ENCODE results near the gene ANKDD1A. TPM values are rescaled to one million over a fixed set of nuclear protein-coding genes. Genes with fewer than 3 reads are reported as not detected.

ANKDD1A gene
- total and polyA plus RNA-seq, 7 donors = 0.60 to 9.4 (median 6.2) TPM; not detected in 1

GRCh38 chr15:64926661-64927060, 15.0 kb downstream of the ANKDD1A start:
- Histone ChIP-seq H3K9me3 (no peaks in the 10 kb centered on the region), H3K27me3 (no peaks in the 10 kb centered on the region), H3K36me3 (peaks cover 0 to 6% (median 0%) of the 10 kb centered on the region in 4 donors), H3K4me3 (no peak overlapping the region), H3K4me1 (peaks cover 0 to 6% (median 0%) of the 10 kb centered on the region in 4 donors), H3K27ac (no peak overlapping the region)
- TF ChIP-seq CTCF (IDR thresholded peaks at IDR 0.05) (no peak), EP300 (IDR thresholded peaks at IDR 0.05) (no peak), POLR2A (IDR thresholded peaks at IDR 0.05) (no peak), POLR2AphosphoS5 (IDR thresholded peaks at IDR 0.05) (no peak)
- WGBS, 2 donors = 85 to 92% methylated on average over 8 of the region's 8 CpGs
- intact Hi-C loops (cut with DNase I) = no loop called here
- no peak for DNase-seq

- intact Hi-C loops (cut with DNase I) = no loop called here
- Histone ChIP-seq H3K4me1 (no peaks in the 10 kb centered on the region), H3K27me3 (no peaks in the 10 kb centered on the region), H3K4me3 (no peak overlapping the region), H3K9me3 (no peaks in the 10 kb centered on the region), H3K27ac (no peak overlapping the region), H3K36me3 (peaks cover 0 to 11% (median 0%) of the 10 kb centered on the region in 4 donors)
- TF ChIP-seq POLR2AphosphoS5 (IDR thresholded peaks at IDR 0.05) = no peak
- no peak for TF ChIP-seq EP300 (IDR thresholded peaks at IDR 0.05)
- TF ChIP-seq CTCF (IDR thresholded peaks at IDR 0.05) = no peak
- no peak for TF ChIP-seq POLR2A (IDR thresholded peaks at IDR 0.05)
- DNase-seq = no peak
- WGBS, 2 donors = 73 to 85% methylated on average over 10 of the region's 10 CpGs
Measured at GRCh38 chr15:64928626-64929220, 17.0 kb downstream of the ANKDD1A start.

GRCh38 chr15:64930019-64930652, 18.4 kb downstream of the ANKDD1A start:
- no peak overlapping the region for H3K4me3 ChIP-seq
- no peaks in the 10 kb centered on the region for H3K27me3 ChIP-seq
- no peaks in the 10 kb centered on the region for H3K4me1 ChIP-seq
- DNase-seq = no peak
- H3K27ac ChIP-seq = no peak overlapping the region
- H3K9me3 ChIP-seq = no peaks in the 10 kb centered on the region
- whole genome bisulfite sequencing, 2 donors = 88 to 91% methylated on average over 10 of the region's 10 CpGs
- H3K36me3 ChIP-seq = peaks cover 0 to 16% (median 0%) of the 10 kb centered on the region in 4 donors
- TF ChIP-seq CTCF (IDR thresholded peaks at IDR 0.05) (no peak), POLR2AphosphoS5 (IDR thresholded peaks at IDR 0.05) (no peak), POLR2A (IDR thresholded peaks at IDR 0.05) (no peak), EP300 (IDR thresholded peaks at IDR 0.05) (no peak)
- intact Hi-C loops (cut with DNase I) = no loop called here

GRCh38 chr15:64930778-64931371, 19.2 kb downstream of the ANKDD1A start:
- 64 to 74% methylated on average over 11 of the region's 11 CpGs for WGBS, 2 donors
- DNase-seq = no peak
- no peak overlapping the region for H3K4me3 ChIP-seq
- intact Hi-C loops (cut with DNase I) = no loop called here
- H3K4me1 ChIP-seq = no peaks in the 10 kb centered on the region
- H3K27me3 ChIP-seq = no peaks in the 10 kb centered on the region
- peaks cover 0 to 16% (median 0%) of the 10 kb centered on the region in 4 donors for H3K36me3 ChIP-seq
- no peak for TF ChIP-seq POLR2AphosphoS5 (IDR thresholded peaks at IDR 0.05)
- no peak for TF ChIP-seq CTCF (IDR thresholded peaks at IDR 0.05)
- H3K27ac ChIP-seq = no peak overlapping the region
- H3K9me3 ChIP-seq = no peaks in the 10 kb centered on the region
